Fibroblast of skin of back (primary cell): ENCODE measurements around the gene INTS4.
"Not testable (repeated sequence)": the region's sequence is repeated elsewhere in the genome, so short reads cannot be mapped to it uniquely, and the experiment has no call there.

ENCODE experiments used
- DNase-seq: peaks from one replicate; pipeline ENCODE4 v3.0.0-alpha.2; 2013

INTS4 gene

DNA sequence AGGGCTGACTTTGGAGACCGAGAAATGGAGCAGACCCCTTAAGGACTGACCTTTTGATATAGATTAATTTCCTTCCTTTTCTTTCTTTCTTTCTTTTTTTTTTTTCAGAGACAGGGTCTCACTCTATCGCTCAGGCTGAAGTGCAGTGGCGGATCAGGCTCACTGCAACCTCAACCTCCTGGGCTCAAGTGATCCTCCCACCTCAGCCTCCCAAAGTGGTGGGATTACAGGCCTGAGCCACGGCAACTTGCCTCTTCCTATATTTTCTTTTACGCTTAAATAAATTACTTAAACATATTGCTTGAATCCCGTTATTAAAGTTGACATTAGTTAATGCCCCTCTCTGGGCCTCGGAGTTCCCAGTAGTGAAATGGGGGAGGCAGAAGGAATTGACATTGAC, 29.0 kb upstream of the INTS4 start:
- DNase-seq, result no peak

DNA sequence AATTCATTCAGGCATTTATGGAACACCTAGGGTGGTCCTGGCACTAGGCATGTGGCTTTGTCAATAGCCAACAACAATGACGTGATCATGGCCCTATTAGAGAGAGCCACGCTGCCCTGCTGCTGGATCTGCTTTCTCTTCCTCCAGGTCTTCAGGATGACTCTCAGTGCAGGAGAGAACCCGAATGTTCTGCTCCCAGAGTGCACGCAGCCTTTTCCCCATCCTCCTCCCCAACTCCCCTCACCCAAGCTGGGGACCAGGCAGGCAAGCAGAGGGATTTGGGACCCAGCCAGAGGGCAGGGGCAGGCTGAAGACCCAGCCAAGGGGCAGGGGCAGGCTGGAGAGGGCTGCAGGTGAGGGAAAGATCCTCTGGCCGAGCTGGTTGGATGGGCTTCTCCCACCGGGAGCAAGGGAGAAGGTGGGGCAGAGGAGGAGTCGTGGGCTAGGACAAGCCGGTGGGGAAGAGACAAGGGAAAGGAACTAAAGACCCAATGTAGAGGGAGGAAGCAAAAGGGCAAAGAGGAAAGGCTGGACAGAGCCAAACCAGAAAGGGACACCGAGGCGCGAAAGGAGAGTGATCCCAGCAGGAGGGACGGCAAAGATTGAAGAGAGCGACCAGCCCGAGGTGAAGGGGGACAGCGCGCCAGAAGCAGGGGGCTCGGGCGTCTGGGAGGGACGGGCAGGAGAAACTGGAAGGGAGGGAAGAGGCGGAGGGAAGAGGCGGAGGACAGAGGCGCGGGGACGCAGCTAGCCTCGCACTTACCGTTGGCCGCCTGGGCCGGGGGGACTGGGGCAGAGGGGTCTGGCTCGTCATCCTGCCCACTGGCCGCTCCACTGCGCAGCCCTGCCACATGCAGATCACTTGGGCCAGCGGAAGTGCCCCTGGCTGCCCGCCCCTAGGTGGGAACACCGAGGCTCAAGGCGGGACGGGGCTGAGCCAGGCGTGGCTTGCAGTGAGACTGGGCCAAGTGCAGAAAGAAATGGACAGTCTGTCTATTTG, 28.2 kb upstream of the INTS4 start, which contains the start of gene KCTD14:
KCTD14 (minus strand) TSS at position 880 of the 1,000 bp plus-strand sequence; CDS start at position 853, 27 bp downstream.
- no peak for DNase-seq

DNA sequence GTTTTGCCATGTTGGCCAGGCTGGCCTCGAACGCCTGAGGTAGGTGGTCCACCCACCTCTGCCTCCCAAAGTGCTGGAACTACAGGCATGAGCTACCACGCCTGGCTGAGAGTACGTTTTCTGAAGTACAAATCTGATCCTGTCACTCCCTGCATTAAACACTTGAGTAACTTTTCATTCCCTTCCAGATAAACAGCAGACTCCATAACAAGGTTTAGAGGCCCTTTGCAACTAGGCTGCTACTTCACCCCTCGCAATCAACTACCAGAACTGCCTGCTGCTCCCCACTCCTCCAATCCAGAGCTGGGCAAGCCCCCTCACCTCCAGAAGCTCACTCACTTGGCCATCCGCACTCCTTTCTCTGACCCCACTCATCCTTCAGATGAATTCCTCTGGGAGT, 27.1 kb upstream of the INTS4 start:
- DNase-seq, result no peak

DNA sequence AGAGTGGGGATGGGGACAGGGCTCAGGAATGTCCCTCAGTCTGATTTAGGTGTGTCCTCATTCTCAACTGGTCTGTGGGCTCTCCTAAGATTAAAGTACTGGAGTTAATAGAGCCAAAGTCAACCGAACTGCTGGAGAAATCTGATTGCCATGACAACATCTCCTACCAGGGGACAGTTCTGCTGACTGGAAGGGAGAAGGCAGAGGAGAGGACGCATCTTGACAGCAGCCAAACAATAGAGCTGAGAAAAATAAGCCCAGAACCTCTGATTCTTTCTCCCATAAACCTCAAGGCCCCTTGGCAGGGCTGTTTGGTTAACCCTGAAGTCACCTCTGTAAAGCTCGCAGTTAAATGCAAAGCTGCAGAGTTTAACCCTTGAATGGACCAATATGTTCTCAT, 25.8 kb upstream of the INTS4 start:
- no peak for DNase-seq

DNA sequence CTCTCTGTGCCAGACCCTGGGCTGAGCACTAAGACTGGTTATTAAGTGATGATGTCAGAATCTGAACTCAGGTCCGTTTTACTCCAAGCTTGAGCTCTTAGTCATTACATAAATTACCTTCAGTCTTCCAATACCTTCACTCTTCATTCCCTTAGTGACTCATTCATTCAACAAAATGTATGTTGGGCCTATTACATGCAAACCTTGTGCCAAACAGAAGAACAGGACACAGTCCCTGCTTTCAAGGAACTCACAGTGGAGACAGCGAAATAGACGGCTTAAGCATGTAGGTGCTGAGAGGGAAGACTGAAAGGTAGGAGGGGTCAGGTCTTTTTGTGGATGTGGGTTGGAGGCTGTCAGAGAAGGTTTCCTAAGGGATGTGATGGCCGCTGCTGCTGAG, 25.3 kb upstream of the INTS4 start:
- DNase-seq, result no peak

DNA sequence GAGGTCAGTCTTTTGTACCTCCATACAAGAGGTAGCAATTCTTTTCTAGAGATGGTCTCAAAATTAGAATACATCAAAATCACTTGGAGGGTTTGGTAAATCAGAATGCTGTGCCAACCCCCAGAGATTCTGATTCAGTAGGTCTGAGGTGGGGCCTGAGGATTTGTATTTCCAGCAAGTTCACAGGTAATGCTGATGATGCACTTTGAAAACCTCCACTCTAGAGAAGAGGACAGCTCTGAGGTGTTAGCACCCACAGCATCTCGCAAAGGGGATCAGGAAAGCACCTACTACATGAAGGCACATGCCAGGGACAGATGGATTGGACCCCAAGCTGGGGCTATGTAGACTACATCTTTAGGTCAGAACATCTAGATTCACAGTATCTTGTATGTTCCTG, 21.4 kb upstream of the INTS4 start:
- no peak for DNase-seq

DNA sequence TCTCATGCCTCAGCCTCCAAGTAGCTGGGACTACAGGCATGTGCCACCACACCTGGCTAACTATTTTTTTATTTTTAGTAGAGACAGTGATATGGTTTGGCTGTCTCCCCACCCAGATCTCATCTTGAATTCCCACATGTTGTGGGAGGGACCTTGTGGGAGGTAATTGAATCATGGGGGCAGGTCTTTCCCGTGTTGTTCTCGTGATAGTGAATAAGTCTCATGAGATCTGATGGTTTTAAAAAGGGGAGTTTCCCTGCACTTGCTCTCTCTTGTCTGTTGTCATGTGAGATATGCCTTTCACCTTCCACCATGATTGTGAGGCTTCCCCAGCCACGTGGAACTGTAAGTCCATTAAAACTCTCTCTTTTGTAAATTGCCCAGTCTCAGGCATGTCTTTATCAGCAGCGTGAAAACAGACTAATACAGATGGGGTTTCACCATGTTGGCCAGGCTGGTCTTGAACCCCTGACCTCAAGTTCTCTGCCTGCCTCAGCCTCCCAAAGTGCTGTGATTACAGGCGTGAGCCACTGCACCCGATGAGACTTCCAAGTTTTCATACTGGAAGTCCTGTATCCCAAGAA, 20.6 kb upstream of the INTS4 start:
- not testable (repeated sequence) for DNase-seq

DNA sequence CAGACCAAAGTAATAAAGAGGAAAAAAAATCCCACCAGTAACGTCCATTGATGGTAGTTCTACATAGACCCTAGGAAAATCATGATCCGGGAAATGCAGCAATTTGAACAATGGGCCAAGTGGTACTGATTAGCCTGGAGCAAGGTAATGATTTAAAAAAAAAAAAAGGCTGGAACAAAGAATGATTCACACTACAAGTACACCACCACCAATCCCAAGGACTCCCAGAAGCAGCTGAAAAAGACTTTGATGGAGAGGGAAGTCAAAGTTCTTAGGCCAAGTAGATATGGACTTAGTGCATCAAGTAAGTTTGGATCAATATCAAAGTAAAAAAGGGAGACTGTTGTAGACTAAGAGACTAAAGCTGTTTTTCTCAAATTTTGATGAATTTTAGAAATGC, 16.8 kb upstream of the INTS4 start:
- no peak for DNase-seq

DNA sequence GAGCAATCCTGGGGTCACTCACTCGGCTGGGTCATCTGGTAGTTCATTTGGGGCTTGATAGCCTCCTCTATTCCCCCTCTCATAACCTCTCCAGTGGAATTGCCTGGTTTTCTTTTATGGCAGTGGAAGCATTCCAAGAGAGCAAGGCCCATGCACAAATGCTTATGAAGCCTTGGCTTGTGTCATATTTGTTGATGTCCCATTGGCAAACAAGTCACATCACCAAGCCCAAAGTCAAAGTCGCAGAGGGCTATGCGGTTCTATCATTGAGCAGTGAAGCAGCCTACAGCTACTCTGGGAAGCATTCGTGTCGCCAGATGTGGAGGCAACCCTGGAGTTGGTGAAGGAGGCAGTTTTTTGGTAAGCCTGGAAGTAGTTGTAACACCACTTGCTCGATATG, 16.3 kb upstream of the INTS4 start:
- DNase-seq, result no peak

DNA sequence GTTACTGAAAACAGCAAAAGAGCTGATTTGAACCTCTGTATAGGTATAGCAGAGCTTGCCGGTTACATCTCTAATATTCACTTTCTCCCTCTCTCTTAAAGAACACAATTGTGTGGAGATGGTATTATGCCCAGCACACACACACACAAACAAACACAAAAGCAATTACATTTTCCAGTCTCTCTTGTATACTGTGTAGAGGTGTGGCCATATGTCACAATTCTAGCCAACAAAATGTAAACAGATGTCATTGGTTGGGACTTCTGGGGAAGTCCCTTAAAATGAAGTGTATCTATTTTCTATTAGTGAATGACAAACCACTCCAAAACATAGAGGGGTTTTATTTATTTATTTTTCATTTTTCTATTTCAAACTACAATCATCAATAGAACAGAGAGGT, 15.8 kb upstream of the INTS4 start:
- no peak for DNase-seq

DNA sequence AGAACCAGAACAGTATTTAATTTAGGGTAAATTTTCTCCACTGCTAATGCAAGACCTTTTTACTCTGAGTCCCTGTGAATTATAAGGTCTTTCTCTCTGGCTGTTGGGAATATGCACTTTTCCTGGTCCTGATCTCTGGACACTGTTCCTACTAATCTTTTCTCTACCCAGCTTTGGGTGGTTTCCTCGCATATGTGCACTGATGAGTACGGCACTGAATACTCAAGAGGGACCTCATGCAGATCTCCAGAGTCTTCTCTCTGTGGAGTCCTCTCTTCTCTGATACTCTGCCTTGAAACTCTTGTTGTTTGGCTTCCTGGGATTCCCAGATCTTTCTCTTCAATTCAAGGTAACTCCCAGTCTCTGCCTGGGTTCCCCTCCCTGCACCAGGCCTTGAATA, 14.6 kb upstream of the INTS4 start:
- DNase-seq, result no peak

DNA sequence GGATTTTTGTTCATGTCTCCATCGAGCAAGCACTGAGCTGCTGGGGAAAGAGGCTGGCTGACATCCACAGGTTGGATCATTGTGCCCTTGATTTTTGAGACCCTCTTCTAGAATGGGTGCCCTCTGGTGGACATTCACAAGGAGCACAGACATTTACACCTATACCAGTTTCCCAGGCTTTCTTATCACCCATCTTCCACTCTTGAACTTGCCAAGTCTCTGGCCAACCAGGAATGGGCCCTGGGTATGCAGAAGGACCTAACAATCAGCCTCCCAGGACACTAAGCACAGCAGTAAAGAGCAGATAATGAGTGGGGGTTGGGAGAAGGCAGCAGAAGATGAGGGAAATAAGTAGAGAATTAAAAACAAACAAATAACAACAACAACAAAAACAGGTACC, 5.7 kb upstream of the INTS4 start:
- peak; percentile 69 for DNase-seq

DNA sequence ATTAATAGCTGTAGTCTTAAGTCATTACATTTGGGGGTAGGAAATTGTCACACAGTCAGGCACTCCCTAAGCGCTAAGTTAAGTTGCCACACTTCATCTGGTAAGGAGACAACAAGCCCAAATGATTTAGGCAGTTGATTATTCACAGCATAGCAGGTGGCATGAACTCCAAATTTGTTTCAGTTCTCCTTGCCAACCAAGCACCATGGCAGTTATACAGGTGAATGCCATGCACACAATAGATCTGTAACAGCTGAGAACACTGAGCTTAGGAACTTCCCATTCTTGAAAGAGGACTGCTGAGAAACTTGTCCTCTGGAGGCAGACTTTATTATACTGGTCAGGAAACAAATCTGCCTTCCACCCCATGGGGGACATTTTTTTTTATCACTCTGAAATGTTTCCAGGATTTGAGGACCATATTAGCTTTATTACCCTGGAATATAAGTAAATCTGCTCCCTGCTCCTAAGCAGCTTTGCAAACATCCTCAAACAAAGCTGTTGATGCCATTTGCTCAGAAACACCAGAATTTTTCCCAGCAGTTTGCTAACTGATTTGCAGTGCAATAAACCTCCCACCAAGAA, 5.1 kb upstream of the INTS4 start:
- DNase-seq, result no peak

DNA sequence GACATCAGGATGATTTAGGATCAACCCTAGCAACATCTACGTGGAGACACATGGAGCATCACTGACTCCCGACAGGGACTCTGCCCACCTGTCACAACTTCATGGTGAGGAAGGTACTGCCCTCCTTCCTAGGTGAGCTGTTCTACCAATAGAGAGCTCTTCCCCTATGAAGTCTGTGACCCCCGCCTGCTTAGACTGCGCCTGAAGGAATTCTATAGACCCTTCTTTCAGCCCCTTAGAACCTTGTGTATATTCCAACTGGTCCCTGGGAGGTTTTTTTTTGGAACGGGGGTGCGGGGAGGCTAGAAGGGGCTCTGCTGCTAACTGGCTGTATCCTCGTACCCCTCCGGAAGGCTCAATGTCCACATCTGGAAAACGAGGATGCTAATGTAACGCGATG, 566 bp downstream of the INTS4 start:
- no peak for DNase-seq

DNA sequence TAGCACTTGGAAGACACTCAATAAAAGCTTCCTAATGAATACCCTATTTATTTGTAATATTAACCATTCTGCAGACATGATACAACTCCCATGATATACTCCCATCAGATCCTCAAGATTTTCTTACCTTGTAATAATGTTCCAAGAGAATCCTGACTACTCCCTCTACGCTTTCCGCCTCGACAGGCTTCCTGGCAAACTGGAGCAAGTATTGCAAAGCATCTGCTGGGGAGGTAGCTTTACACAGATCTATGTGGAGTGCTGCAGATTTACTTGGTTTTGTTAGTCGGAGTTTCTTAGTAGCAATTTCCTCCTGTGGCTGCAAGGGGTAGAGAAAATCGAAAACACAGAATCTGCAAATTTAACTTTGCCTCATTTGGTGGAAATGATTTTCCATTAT, 3.5 kb downstream of the INTS4 start:
- no peak for DNase-seq

DNA sequence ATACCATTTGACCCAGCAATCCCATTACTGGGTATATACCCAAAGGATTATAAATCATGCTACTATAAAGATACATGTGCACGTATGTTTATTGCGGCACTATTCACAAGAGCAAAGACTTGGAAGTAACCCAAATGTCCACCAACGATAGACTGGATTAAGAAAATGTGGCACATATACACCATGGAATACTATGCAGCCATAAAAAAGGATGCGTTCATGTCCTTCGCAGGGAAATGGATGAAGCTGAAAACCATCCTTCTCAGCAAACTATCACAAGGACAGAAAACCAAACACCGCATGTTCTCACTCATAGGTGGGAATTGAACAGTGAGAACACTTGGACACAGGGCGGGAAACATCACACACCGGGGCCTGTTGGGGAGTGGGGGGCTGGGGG, 8.0 kb downstream of the INTS4 start:
- not testable (repeated sequence) for DNase-seq

DNA sequence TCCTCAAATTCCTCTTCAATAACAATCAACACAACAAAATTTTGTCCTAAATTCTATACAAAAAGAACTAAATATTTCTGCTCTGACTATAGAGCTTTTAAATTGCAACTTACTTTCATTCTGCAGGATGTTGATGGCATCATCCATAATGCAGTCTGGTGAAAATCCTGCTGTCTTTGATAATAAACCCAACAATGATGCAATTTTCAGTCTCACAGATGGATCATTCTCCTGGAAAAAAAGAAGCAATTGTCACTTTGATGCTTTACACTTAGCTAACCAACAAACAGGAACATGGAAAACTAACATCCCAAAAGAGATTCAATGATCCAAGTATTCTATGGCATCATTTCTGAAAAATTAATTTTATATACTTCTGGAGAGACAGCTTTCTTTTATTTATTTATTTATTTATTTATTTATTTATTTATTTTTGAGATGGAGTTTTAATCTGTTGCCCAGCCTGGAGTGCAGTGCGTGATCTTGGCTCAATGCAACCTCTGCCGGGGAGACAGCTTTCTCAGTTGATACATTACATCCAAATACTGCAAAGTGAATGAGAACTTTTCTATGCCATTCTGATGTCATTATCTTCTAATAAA, 13.0 kb downstream of the INTS4 start:
- DNase-seq, result no peak

DNA sequence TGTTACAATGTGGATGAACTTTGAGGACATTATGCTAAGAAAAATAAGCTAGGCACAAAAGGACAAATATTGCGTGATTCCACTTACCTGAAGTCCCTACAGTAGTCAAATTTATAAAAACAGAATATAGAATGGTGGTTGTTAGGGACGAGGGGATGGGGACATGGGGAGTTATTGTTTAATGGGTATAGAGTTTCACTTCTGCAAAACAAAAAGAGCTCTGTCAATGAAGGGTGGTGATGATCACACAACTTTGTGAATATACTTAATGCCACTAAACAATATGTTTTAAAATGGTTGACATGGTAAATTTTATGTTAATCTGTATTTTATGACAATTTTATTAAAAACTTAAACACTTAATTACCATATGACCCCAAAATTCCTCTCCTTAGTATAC, 26.1 kb downstream of the INTS4 start:
- DNase-seq, result no peak

DNA sequence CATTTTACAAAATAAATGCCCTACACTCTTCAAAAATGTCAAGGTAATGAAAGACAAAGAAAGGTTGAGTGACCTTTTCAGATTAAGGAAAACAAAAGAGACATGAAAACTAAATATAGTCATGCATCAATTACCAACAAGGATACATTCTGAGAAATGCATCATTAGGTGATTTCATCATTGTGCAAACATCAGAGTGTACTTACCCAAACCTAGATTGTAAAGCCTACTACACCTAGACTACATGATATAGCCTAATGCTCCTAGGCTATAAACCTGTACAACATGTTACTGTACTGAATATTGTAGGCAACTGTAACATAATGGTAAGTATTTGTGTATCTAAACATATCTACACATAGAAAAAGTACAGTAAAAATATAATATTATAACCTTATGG, 26.7 kb downstream of the INTS4 start:
- DNase-seq, result no peak

DNA sequence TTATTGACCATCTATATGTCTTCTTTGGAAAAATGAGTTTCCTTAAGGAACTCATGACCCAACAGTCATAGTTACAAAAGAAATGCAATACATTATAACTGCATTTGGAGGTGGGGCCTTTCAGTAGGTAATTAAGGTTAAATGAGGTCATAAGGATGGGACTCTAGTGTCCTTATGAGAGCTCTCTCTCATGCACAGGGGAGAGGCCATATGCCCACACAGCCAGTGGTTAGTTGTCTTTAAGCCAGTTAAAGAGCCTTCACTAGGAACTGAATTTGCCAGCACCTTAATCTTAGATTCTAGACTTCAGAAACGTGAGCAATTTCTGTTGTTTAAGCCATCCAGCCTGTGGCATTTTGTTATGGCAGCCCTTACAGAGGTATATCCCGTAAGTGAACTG, 27.3 kb downstream of the INTS4 start:
- no peak for DNase-seq

DNA sequence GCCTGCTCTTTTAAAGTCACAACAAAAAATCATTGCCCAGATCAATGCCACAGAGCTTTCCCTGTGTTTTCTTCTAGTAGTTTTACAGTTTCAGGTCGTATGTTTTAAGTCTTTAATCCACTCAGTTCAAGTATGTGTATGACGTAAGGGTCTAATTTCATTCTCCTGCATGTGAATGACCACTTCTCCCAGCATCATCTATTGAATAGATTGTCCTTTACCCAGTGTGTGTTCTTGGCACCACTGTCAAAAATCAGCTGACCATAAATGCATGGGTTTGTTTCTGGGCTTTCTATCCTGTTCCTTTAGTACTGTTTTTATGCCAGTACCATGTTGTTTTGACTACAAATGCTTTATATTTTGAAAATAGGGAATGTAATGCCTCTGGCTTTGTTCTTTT, 28.1 kb downstream of the INTS4 start:
- DNase-seq, result no peak

DNA sequence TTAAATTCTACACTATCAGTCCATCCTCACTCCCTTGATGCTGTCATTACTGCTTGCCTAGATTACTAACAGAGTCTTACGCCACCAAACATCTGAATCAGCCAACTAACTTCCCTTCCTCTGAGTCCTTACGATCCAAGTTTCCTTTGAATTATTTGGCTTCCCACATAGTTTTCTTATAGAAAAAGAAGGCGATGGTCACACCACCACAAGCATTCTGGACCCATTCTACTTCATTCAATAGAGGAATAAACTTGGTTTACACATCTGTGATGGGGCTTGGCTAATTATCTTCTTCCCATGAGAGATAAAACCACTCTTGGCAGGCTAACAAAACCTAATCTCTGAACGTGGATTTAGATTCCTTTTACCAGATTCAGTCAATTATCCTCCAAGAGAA, 35.0 kb downstream of the INTS4 start:
- no peak for DNase-seq

DNA sequence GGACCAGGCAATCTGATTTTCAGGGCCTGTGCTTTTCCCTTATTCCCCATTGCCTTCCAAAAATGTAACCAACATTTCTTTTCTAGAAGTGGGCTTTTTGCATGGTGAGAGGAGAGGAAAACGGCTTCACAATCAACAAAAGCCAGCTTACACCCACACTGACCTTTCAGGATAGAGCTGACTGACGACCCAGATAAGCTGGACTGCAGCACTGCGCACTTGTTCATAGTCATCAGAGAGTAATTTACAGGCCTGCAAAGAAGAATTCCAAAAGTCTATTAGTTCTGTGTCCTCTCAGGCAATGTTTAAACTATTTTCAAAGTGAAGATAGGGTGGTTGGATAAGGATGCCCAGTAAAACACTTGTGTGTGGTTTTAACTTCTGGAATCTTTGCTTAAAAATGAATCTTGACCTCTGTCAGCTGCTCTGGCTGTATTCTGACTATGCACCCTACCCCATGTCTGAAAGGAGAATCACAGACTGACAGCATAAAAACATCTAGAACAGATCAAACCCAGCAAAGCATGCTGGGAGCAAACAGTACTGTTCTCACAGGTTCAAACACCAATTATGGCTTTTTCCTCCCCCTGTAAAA, 35.8 kb downstream of the INTS4 start:
- DNase-seq, result not testable (repeated sequence)
